DMS 273 (cell line): ENCODE data around the gene MAN1B1.

Experiments
- DNase-seq: peaks from one replicate; lab custom pipeline; 2025; ENCODE audit not compliant: unreplicated experiment; lab: John Stamatoyannopoulos, UW

The MAN1B1 gene

GRCh38 chr9:137084526-137084925 is 2.3 kb upstream of the MAN1B1 start:
- no peak for DNase-seq

DNA sequence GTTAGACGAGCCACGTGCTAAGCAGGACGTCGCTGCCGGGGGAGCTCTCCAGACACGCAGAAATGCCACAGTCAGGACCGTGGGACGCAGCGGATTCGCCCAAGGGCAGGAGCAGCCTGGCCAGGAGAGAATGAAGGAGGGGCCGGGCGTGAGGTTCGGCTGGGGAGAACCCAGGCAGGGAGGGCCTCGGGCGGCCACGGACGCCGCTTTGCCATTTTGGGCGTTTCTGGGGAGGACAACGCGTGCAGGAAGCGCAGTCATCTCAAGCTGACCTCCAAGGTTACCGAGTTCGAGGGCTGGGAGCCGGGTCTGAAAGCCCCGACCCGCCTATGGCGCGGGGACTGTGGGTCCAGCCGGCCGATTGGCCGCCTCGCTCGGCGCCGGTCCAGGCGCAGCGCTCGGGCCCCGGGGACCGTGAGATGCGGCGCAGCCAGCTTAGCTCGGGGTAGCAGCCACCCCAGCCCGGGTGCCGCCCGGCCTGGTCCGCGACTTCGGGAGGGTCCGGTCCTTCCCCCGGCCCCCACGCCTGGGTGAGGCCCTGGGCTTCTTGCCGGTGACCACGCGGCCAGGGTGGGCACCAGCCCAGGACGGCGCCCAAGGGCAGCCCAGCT is 760 bp upstream of the MAN1B1 start:
- peak; percentile 65 for DNase-seq

DNA sequence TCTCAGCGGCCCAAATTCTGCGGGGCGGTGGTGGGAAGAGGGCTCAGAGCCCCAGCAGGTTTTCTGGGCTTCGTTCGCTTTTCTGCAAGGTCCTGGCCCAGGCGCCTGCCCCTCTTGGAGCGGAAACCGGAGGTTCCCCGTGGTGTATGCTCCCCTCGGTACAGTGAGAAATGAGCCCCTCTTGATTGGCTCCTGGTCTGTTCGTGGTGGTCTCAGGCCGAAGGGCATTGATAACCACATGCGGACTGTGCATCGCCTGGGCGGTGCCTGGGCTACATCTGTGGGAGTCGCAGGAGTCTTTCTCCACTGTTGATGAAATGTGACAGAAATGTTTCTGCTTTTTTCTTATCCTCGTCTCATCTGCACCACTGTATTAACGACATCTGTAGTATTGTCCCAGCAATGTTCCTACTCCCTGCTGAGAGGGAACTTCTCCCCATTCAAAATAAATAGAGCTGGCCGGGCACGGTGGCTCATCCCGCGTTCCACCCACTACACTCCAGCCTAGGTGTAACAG is 682 bp downstream of the MAN1B1 start:
- no peak for DNase-seq

GRCh38 chr9:137088121-137088520 is 1.3 kb downstream of the MAN1B1 start:
- DNase-seq = no peak

DNA sequence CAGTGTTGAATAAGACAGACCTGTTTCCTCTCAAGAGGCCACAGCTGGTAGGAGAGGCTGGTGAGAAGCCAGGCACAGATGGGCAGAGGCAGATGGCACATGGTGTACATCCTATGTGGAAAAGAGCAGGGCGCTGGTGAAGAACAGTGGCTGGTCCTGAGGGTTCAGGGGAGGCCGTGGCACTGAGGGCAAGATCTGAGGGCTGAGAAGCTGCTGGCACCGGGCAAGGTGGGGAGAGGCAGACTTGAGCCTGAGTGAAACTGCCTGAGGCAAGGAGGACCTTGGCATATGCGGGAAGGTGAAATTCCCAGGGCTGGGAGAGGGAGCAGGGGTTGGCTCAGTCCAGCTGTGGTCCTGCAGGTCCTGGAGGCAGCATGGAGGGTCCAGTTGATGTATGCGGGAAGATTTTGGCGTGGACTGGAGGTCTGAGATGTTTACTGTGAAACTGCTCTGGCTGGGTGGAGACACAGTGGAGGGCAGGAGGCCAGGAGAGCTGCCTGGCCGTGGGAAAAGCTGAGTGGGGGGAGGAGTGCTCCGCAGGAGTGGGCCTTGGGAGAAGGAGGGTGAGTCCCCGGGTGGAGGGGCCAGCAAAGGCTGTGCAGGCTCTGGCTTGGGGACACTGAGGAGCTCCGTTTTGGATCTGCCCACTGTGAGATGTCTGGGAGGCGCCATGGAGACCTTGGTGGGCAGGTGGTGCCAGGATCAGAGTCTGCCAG is 2.6 kb downstream of the MAN1B1 start:
- peak; percentile 93 for DNase-seq

- DNase-seq = peak; percentile 56
Observed at GRCh38 chr9:137095664-137096517, 9.1 kb downstream of the MAN1B1 start.

GRCh38 chr9:137096785-137097546 is 10.2 kb downstream of the MAN1B1 start:
- DNase-seq = no peak

- DNase-seq = no peak
Observed at GRCh38 chr9:137097761-137098462, 11.1 kb downstream of the MAN1B1 start.

DNA sequence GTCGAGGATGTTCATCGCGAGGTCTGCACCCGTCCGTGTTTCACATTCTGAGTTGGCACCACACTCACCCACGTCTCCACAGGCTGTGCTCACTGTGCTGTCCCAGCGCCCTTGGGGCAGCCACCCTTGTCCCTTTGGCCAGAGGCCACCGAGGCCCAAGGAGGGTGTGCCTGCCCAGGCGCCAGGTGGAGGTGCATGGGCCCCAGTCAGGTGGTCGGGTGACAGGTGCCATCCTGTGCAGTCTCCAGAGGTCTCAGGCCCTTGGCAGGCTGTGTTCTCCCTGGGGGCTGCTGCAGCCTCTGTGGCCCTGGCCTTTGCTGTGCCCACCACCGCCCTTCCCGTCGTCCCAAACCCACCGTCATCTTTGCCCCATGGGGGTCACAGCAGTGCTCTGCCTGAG is 12.4 kb downstream of the MAN1B1 start:
- no peak for DNase-seq

- DNase-seq = no peak
Observed at GRCh38 chr9:137103206-137103999, 16.6 kb downstream of the MAN1B1 start.

DNA sequence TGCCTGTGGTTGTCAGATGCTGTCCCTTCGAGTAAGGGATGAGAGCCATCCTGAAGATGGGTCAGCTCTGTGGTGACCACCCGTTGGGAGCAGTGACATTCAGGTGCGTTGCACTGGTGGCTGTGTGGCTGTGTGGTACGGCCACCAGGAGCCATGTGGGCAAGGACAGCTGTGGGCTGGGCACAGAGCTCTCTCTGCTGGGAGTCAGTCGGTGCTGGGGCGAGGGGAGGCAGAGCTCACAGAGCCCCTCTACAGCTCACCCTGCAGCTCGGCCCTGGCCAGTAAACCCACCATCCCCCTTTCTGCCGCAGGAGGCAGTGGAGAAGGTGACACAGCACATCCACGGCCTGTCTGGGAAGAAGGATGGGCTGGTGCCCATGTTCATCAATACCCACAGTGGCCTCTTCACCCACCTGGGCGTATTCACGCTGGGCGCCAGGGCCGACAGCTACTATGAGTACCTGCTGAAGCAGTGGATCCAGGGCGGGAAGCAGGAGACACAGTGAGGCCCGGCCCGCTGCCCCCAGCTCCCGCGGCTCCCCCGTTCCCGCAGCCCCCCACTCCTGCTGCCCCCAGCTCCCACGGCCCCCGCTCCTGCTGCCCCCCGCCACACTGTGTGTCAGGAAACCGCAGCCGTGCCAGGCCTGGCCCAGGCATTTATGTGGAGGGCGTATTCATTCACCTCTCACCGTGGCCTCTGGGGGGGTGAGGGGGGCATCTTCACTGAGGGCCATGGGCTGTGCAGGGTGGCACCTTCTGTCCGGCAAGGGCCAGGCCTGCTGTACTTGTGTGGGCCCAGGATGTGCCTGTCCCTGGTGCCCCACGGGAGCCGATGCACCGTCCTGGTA is 19.3 kb downstream of the MAN1B1 start:
- DNase-seq = no peak

- no peak for DNase-seq
Observed at GRCh38 chr9:137106662-137107250, 20.0 kb downstream of the MAN1B1 start.

DNA sequence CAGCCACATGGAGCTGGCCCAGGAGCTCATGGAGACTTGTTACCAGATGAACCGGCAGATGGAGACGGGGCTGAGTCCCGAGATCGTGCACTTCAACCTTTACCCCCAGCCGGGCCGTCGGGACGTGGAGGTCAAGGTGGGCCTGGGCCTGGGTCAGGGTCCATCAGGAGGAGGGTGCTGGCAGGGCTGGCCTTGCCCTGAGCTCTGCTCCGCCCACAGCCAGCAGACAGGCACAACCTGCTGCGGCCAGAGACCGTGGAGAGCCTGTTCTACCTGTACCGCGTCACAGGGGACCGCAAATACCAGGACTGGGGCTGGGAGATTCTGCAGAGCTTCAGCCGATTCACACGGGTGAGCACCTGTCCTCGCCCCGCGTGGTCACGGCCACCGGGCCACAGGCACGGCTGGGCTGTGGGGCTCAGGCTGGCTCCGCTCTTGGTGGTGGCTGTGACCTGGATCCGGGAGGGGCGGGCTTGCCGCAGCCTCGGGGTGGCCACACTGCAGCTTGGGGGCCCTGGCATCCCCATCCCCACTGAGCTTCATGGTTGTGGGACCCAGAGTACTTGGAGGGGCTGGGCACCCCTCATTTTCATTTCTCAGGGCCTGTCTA is 20.6 kb downstream of the MAN1B1 start:
- DNase-seq = no peak

DNA sequence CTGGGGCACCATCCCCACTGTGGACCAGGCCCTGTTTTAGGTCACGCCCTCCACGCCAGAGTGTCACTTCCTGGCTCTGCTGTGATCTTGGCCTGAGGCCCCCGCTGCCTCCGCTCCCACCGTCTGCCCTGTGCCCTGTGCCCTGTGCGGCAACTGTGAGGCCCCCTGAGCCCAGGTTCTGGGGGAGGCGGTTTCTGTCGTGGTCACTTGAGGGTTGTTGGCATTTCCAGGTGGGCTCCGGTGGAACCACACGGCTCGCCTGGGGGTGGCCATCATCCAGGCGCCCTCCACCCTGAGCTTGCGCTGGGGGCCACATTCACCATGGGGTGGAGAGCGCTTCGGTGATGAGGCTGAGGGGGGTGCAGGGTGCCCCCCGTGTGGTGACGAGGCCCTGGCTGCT is 21.2 kb downstream of the MAN1B1 start:
- DNase-seq = no peak

DNA sequence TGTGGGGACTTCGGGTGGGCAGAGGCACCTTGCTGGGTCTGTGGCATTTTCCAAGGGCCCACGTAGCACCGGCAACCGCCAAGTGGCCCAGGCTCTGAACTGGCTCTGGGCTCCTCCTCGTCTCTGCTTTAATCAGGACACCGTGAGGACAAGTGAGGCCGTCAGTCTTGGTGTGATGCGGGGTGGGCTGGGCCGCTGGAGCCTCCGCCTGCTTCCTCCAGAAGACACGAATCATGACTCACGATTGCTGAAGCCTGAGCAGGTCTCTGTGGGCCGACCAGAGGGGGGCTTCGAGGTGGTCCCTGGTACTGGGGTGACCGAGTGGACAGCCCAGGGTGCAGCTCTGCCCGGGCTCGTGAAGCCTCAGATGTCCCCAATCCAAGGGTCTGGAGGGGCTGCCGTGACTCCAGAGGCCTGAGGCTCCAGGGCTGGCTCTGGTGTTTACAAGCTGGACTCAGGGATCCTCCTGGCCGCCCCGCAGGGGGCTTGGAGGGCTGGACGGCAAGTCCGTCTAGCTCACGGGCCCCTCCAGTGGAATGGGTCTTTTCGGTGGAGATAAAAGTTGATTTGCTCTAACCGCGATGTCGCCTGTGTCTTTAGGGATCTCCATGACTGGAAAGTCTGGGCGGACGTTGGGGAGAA is 21.9 kb downstream of the MAN1B1 start:
- DNase-seq = no peak

DNA sequence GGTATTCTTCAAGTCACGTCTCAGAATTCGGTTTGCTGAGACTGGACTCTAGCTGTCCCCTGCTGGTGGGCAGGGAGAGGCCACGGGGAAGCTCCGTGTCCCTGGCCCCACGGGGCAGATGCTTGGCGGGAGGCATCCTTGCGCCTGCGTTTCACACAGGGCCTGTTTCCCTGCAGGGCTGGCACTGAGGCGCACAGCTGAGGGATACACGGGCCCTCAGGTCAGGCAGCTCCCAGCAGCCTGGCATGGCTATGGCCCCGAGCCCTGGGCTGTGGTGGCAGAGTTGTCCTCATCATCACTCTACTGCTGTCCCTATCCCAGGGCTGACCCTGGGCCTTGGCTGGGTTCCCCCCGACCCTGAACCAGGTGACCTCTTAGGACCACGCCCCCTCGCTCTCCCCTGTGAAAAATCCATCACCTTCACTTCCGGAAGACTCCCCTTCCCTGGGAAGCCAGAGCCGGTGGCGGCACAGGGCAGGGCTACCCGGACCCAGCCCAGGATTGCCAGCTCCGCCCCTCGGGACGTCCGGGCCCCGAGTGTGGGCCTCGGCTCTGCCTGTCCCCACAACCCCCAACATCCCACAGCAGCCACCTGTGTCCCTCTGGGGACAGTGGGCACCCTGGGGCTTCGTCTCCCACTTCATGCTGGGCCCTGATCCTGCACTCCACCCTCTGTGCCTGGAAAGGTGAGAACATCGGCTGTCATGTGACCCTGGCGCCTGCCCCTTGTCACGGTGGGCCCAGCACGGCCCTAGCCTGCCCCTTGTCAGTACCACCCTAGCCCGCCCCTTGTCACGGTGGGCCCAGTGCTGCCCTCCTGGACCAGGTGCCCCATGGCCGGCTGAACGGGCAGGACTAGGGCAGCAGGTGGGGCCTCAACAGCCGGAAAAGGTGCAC is 22.7 kb downstream of the MAN1B1 start:
- no peak for DNase-seq
